Activated CD8-positive, alpha-beta memory T cell treated with anti-CD3 and anti-CD28 coated beads for 1 hour (primary cell): Measurements from ENCODE around the gene ANHX.

Experiments used
- DNase-seq, 2 donors: peaks; one replicate each; pipeline ENCODE4 v3.0.0-alpha.2; 2020; ENCODE audit warnings: low read depth in 1 of 2; ENCODE audit errors: extremely low read depth in 1 of 2

ANHX gene

DNA sequence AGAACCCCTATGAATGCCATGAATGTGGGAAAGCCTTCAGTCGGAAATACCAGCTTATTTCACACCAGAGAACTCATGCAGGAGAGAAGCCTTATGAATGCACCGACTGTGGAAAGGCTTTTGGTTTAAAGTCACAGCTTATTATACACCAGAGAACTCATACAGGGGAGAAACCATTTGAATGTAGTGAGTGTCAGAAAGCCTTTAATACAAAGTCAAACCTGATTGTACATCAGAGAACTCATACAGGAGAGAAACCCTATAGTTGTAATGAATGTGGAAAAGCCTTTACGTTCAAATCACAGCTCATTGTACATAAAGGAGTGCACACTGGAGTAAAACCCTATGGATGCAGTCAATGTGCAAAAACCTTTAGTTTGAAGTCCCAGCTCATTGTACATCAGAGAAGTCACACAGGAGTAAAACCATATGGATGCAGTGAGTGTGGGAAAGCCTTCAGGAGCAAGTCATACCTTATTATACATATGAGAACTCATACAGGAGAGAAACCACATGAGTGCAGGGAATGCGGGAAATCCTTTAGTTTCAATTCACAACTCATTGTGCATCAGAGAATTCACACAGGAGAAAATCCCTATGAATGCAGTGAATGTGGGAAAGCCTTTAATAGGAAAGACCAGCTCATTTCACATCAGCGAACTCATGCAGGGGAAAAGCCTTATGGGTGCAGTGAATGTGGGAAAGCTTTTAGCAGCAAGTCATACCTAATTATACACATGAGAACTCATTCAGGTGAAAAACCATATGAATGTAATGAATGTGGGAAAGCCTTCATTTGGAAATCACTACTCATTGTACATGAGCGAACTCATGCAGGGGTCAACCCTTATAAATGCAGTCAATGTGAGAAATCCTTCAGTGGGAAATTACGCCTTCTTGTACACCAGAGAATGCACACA, 32.1 kb downstream of the ANHX start:
- DNase-seq, result no peak

DNA sequence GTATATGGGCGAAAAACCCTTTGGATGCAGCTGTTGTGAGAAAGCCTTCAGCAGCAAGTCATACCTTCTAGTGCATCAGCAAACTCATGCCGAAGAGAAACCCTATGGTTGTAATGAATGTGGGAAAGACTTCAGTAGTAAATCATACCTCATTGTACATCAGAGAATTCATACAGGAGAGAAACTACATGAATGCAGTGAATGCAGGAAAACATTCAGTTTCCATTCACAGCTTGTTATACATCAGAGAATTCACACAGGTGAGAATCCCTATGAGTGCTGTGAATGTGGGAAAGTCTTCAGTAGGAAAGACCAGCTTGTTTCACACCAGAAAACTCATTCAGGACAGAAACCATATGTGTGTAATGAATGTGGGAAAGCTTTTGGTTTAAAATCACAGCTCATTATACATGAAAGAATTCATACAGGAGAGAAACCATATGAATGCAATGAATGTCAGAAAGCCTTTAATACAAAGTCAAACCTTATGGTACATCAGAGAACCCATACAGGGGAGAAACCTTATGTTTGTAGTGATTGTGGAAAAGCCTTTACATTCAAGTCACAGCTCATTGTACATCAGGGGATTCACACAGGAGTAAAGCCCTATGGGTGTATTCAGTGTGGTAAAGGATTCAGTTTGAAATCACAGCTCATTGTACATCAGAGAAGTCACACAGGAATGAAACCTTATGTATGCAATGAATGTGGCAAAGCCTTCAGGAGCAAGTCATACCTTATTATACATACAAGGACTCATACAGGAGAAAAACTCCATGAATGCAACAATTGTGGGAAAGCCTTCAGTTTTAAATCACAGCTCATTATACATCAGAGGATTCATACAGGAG, 33.0 kb downstream of the ANHX start:
- no peak for DNase-seq

DNA sequence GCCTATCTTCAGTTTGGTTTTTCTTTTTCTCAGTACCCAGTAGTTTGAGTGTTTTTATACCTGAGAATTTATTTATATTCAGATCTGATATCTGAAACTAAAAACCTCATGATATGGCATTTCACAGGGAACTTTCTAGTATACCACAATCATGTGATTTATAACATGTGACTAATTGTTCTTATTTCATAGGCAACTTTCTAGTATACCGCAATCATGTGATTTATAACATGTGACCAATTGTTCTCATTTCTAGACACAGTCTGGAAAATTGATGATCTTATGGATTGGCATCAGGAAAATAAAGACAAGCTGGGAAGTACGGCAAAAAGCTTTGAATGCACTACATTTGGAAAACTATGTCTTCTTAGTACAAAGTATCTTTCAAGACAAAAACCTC, 33.8 kb downstream of the ANHX start:
- DNase-seq, result no peak

DNA sequence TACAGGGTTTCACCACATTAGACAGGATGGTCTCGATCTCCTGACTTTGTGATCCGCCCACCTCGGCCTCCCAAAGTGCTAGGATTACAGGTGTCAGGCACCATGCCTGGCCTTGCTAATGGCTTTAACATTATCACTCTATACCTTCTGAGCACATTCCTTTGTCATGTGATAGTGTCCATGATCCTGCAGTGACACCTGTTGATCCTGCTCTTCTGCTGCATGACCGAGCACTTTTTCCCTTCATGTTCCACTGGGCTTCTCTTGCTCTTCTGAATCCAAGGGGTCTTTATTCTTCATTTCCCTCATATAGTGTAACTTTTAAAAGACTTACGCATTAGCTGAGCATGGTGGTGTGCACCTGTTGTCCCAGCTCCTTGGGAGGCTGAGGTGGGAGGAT, 42.8 kb downstream of the ANHX start:
- no peak for DNase-seq

- DNase-seq, result no peak
These were observed 45.5 kb downstream of the ANHX start for GRCh38 chr12:133190176-133190575.

GRCh38 chr12:133181238-133181959, 54.3 kb downstream of the ANHX start, which contains the start of gene ZNF268:
ZNF268 (plus strand) TSS chr12:133181495; CDS start chr12:133181998, 503 bp downstream.
- peak; percentile 68 to 79 for DNase-seq

- DNase-seq, result no peak
These were observed 55.0 kb downstream of the ANHX start for GRCh38 chr12:133180669-133181068.

GRCh38 chr12:133174901-133175300, 60.8 kb downstream of the ANHX start:
- DNase-seq, result no peak

DNA sequence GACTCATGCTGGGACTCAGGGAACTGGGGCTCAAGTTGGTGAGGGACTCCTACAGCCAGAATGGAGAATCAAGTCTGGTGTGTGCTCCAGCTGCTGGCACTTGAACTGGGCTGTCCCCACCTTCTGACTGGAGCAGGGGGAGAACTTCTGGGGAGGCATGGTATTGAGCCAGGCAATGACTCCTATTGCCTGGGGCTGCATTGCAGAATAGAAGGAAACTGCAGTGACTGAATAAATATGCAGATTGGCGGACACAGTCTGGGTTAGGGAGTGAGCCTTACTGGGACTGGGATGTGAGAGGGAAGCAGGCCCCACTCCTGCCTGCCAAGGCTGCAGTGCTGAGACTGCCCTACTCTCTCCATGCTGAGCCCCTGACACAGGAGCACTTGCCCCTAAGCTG, 63.2 kb downstream of the ANHX start:
- no peak for DNase-seq
